ENCODE results near the gene GANAB.

GANAB gene

GRCh38 chr11:62682518-62682917 is 36.1 kb upstream of the GANAB start:
- no peak overlapping the region for H3K4me3 ChIP-seq (ENCODE audit: low read depth, low read length)
- no peak for DNase-seq (ENCODE audit: low read depth)
- TF ChIP-seq, protein P1, sequence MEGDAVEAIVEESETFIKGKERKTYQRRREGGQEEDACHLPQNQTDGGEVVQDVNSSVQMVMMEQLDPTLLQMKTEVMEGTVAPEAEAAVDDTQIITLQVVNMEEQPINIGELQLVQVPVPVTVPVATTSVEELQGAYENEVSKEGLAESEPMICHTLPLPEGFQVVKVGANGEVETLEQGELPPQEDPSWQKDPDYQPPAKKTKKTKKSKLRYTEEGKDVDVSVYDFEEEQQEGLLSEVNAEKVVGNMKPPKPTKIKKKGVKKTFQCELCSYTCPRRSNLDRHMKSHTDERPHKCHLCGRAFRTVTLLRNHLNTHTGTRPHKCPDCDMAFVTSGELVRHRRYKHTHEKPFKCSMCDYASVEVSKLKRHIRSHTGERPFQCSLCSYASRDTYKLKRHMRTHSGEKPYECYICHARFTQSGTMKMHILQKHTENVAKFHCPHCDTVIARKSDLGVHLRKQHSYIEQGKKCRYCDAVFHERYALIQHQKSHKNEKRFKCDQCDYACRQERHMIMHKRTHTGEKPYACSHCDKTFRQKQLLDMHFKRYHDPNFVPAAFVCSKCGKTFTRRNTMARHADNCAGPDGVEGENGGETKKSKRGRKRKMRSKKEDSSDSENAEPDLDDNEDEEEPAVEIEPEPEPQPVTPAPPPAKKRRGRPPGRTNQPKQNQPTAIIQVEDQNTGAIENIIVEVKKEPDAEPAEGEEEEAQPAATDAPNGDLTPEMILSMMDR (IDR thresholded peaks at IDR 0.05; ENCODE audit: low read depth, low read length, missing control alignments), result no peak

- H3K4me3 ChIP-seq (ENCODE audit: low read depth, low read length), result no peak overlapping the region
- DNase-seq (ENCODE audit: low read depth), result peak; percentile 53
- TF ChIP-seq, protein P1 (IDR thresholded peaks at IDR 0.05; ENCODE audit: low read depth, low read length, missing control alignments), result peak; percentile 73
Measured at GRCh38 chr11:62680825-62681240, 34.4 kb upstream of the GANAB start.

- H3K4me3 ChIP-seq (ENCODE audit: low read depth, low read length), result peak within 1 kb of the TSS; percentile 79
- TF ChIP-seq, protein P1 (IDR thresholded peaks at IDR 0.05; ENCODE audit: low read depth, low read length, missing control alignments), result no peak
- peak; percentile 75 for DNase-seq (ENCODE audit: low read depth)
Measured at GRCh38 chr11:62678770-62679696, 32.6 kb upstream of the GANAB start, which contains the start of gene UBXN1. TSS of gene UBXN1 (minus strand) at chr11:62679073. CDS start at chr11:62678923, 150 bp downstream.

- TF ChIP-seq, protein P1 (IDR thresholded peaks at IDR 0.05; ENCODE audit: low read depth, low read length, missing control alignments), result no peak
- peak overlapping the region; percentile 79 for H3K4me3 ChIP-seq (ENCODE audit: low read depth, low read length)
- no peak for DNase-seq (ENCODE audit: low read depth)
Measured at GRCh38 chr11:62678433-62678769, 32.0 kb upstream of the GANAB start.

GRCh38 chr11:62677714-62678113 is 31.3 kb upstream of the GANAB start:
- TF ChIP-seq, protein P1 (IDR thresholded peaks at IDR 0.05; ENCODE audit: low read depth, low read length, missing control alignments), result no peak
- H3K4me3 ChIP-seq (ENCODE audit: low read depth, low read length), result peak overlapping the region; percentile 79; the same call in 1 of the 2 replicates
- no peak for DNase-seq (ENCODE audit: low read depth)

GRCh38 chr11:62677156-62677555 is 30.7 kb upstream of the GANAB start:
- DNase-seq (ENCODE audit: low read depth), result no peak
- TF ChIP-seq, protein P1 (IDR thresholded peaks at IDR 0.05; ENCODE audit: low read depth, low read length, missing control alignments), result no peak
- H3K4me3 ChIP-seq (ENCODE audit: low read depth, low read length), result no peak overlapping the region

All from GM12864 (cell line).